ENCODE measurements around the gene GPR35.

DNA sequence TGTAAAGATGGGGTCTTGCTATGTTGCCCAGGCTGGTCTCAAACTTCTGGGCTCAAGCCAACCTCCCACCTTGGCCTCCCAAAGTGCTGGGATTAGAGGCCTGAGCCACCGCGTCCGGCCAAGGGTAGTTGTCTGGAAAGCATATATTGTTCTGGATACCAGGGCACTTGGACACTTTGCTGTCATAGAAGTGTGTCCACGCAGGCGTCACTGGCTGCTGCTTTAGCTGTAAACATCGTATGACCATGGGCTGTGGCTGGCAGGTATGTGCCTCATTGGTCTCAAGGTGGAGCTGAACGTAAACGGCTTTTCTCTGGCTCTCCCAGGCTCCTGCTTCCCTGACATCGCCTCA, 3.2 kb upstream of the GPR35 start:
- TF ChIP-seq, protein P1, sequence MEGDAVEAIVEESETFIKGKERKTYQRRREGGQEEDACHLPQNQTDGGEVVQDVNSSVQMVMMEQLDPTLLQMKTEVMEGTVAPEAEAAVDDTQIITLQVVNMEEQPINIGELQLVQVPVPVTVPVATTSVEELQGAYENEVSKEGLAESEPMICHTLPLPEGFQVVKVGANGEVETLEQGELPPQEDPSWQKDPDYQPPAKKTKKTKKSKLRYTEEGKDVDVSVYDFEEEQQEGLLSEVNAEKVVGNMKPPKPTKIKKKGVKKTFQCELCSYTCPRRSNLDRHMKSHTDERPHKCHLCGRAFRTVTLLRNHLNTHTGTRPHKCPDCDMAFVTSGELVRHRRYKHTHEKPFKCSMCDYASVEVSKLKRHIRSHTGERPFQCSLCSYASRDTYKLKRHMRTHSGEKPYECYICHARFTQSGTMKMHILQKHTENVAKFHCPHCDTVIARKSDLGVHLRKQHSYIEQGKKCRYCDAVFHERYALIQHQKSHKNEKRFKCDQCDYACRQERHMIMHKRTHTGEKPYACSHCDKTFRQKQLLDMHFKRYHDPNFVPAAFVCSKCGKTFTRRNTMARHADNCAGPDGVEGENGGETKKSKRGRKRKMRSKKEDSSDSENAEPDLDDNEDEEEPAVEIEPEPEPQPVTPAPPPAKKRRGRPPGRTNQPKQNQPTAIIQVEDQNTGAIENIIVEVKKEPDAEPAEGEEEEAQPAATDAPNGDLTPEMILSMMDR (conservative IDR thresholded peaks at IDR 0.05; ENCODE audit: low read depth, low read length): no peak
- TF ChIP-seq EZH2 (IDR thresholded peaks at IDR 0.05; ENCODE audit: low read length, unreplicated experiment): no peak

Measured in PC-3 (cell line).